Left lobe of liver (tissue), 2 donors: ENCODE measurements around the gene LTBR. TPM values are rescaled to one million over a fixed set of nuclear protein-coding genes. Genes with fewer than 3 reads are reported as not detected.
"Not testable (repeated sequence)": the region's sequence is repeated elsewhere in the genome, so short reads cannot be mapped to it uniquely, and the experiment has no call there.

ENCODE experiments used
- ATAC-seq: fragments of 200-7000 bp; cut with Tn5 transposase; one replicate; pipeline ENCODE4 v1.9.1; 2020; ENCODE audit warnings: mild to moderate bottlenecking, moderate library complexity
- DNase-seq: peaks from one replicate; pipeline ENCODE4 v3.0.0-alpha.2; 2020; ENCODE audit warnings: low spot score
- total RNA-seq: library from RNA; stranded (reverse); gene quantifications from one replicate; pipeline ENCODE4 v1.2.1, GENCODE V29; 2021
- donor health status: DM: no; HTN: no; CAD: no; lungs with moderate emphysema.
- donor health status: DM: no; HTN: yes; CAD: no.

LTBR gene
- total RNA-seq, 1 donor from 2014 or later: 106 TPM

- DNase-seq: peak; percentile 81
- peak; percentile 99 for ATAC-seq
Measured at GRCh38 chr12:6423267-6424007, 39.5 kb downstream of the LTBR start.

GRCh38 chr12:6424008-6424347 is 40.0 kb downstream of the LTBR start:
- peak; percentile 35 for ATAC-seq

GRCh38 chr12:6424866-6425265 is 40.9 kb downstream of the LTBR start:
- ATAC-seq (no peak), DNase-seq (peak; percentile 30)

More at GRCh38 chr12:6424008-6424347, 40.0 kb downstream of the LTBR start:
- no peak for DNase-seq

- ATAC-seq (no peak), DNase-seq (peak; percentile 47)
Measured at GRCh38 chr12:6425590-6426531, 41.9 kb downstream of the LTBR start.

GRCh38 chr12:6426882-6427671 is 43.1 kb downstream of the LTBR start:
- DNase-seq (peak; percentile 31), ATAC-seq (no peak)

- ATAC-seq: not testable (repeated sequence)
- DNase-seq: peak; percentile 18
Measured at GRCh38 chr12:6427796-6428195, 43.8 kb downstream of the LTBR start.

GRCh38 chr12:6428326-6428725 is 44.4 kb downstream of the LTBR start:
- ATAC-seq (no peak), DNase-seq (no peak)

GRCh38 chr12:6430124-6430989 is 46.4 kb downstream of the LTBR start:
- ATAC-seq (peak; percentile 37), DNase-seq (peak; percentile 12)

GRCh38 chr12:6432991-6433390 is 49.0 kb downstream of the LTBR start:
- ATAC-seq (no peak), DNase-seq (no peak)

- DNase-seq (no peak), ATAC-seq (no peak)
Measured at GRCh38 chr12:6434205-6435140, 50.5 kb downstream of the LTBR start.

- no peak for ATAC-seq
- DNase-seq: no peak
Measured at GRCh38 chr12:6435961-6436715, 52.2 kb downstream of the LTBR start.

- DNase-seq (no peak), ATAC-seq (no peak)
Measured at GRCh38 chr12:6437586-6437985, 53.6 kb downstream of the LTBR start.

- no peak for DNase-seq
Measured at GRCh38 chr12:6438345-6438744, 54.4 kb downstream of the LTBR start.

GRCh38 chr12:6440391-6440790 is 56.4 kb downstream of the LTBR start:
- ATAC-seq (no peak), DNase-seq (no peak)

More at GRCh38 chr12:6438345-6438744, 54.4 kb downstream of the LTBR start:
- no peak for ATAC-seq
